Stimulated activated CD4-positive, alpha-beta T cell treated with anti-CD3 and anti-CD28 coated beads, TNF-alpha, amount 100 ng/mL, for 4 hours (primary cell): Measurements from ENCODE around the gene ENTHD1.

Experiments
- DNase-seq, 3 experiments: peaks; one replicate each; pipeline ENCODE4 v3.0.0-alpha.2; 2020; ENCODE audit warnings: low read depth in 3 of 3

ENTHD1 gene

GRCh38 chr22:39797528-39798147 lies 95.9 kb downstream of the ENTHD1 start:
- DNase-seq = no peak

GRCh38 chr22:39789788-39790187 lies 103.8 kb downstream of the ENTHD1 start:
- no peak for DNase-seq

- no peak for DNase-seq
Observed at GRCh38 chr22:39785232-39785631, 108.3 kb downstream of the ENTHD1 start.

GRCh38 chr22:39777716-39778454 lies 115.7 kb downstream of the ENTHD1 start:
- DNase-seq = no peak

- DNase-seq = no peak
Observed at GRCh38 chr22:39776295-39777009, 117.1 kb downstream of the ENTHD1 start.

DNA sequence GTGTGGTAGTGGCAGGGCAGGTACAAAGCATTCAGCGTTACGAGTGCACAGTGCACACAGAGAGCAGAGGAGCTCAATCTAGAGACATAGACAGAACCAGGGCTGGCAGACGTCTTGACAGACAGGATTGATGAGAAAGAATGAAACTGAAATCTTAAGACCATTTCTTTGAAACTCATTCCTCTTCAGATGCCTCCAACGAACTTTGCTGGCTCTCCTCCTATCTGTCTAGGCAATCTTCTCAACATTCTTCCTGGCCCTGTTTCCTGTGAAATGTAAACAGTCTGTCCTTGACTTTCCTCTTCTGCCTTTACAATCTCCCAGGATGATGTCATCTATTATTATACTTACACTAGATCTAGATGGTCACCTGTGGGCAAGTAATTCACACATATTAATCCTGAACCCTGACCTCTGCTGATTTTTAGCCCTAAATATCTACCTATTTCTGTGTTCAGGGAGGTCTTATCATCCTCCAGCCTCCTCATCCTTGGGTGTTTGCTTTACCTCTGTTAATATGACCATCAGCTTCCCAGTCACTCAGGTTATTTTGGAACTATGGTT lies 119.5 kb downstream of the ENTHD1 start:
- DNase-seq = peak; percentile 3 to 17 (median 4)

DNA sequence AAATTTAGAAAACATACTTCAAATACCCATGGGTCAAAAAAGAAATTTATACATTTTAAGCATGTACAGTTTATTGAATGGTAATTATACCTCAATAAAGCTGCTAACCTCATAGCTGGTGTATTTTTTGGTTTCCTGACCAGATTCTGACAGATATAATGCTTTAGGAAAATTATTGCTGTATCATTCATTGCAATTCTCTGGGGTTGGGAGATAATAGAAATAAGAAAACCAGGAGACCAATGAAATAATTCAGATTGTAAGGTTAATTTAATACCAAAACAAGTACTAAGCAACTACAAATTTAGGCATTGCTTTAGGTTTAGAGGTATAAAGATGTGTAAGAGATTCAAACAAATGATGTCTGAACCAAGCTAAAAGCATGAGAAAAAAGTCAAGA lies 120.1 kb downstream of the ENTHD1 start:
- DNase-seq = no peak

GRCh38 chr22:39771486-39771885 lies 122.1 kb downstream of the ENTHD1 start:
- DNase-seq = no peak

DNA sequence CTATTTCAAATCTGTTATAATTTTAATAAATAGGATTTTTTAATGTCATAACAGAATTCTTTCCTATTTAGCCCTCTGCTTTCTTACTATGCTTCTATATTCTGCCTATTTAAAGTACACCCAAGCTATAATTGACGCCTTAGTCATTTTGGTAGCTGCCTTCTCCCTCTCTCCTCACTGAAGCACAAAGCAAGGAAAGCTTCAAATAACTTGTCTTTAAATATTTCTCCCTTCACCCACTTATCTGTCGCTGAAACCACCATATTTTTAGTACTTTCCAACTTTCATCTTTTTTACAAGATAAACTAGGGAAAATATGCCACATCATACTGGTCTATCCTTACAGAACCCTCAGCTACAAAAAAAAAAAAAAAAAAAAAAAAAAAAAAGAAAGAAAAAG lies 127.9 kb downstream of the ENTHD1 start:
- DNase-seq = no peak

DNA sequence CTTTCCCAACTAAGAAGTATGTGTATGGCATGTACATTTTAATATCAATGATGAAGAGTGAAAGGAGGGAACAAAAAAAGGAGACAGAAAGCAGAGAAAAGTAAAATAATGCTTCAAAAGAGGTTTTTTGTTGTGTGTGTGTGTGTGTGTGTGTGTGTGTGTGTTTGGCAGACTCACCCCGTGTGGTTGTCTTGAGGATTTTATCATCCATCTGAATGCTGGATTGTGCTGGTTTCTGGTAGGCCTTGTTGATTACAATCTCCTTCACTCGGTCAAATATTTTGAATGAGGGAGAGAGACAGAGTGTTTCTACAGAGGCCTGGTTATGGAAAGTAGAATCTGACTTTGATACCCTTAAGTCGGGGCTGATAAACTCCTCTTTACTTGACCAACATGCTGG lies 128.5 kb downstream of the ENTHD1 start:
- no peak for DNase-seq

- no peak for DNase-seq
Observed at GRCh38 chr22:39763276-39763675, 130.3 kb downstream of the ENTHD1 start.

DNA sequence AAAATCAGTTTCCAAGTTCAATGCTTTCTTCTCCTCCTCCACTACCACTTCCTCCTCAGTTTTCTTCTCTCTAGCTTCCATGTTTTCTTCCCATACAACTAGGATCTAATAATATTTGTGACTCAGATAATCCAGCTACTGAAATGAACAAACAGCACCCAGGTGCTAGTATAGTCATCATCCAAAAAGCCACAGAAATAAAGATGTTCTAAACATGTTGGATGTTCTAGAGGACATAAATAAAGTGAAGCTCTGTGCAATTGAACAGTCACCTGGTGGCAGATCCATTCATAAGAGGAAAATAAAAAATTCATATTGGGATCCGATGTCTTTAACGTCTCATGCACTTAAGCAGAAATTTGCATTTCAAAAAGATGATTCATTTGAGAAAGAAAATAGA lies 142.8 kb downstream of the ENTHD1 start:
- DNase-seq = no peak

- no peak for DNase-seq
Observed at GRCh38 chr22:39748877-39749276, 144.7 kb downstream of the ENTHD1 start.

GRCh38 chr22:39746600-39747262 lies 146.8 kb downstream of the ENTHD1 start:
- DNase-seq = no peak

- DNase-seq = no peak
Observed at GRCh38 chr22:39745789-39746188, 147.8 kb downstream of the ENTHD1 start.

- no peak for DNase-seq
Observed at GRCh38 chr22:39744353-39744752, 149.2 kb downstream of the ENTHD1 start.

- no peak for DNase-seq
Observed at GRCh38 chr22:39743935-39744334, 149.6 kb downstream of the ENTHD1 start.

GRCh38 chr22:39739338-39740027 lies 154.1 kb downstream of the ENTHD1 start:
- DNase-seq = no peak

GRCh38 chr22:39738746-39739145 lies 154.8 kb downstream of the ENTHD1 start:
- no peak for DNase-seq

- DNase-seq = no peak
Observed at GRCh38 chr22:39735776-39736175, 157.8 kb downstream of the ENTHD1 start.

- DNase-seq = no peak
Observed at GRCh38 chr22:39734866-39735265, 158.7 kb downstream of the ENTHD1 start.
